Measurements from ENCODE around the gene ADAMTSL1. TPM values are rescaled to one million over a fixed set of nuclear protein-coding genes. Genes with fewer than 3 reads are reported as not detected.

The ADAMTSL1 gene
- total RNA-seq, 6 donors from 2014 or later = 0.44 to 6.4 (median 2.3) TPM; not detected in 1

DNA sequence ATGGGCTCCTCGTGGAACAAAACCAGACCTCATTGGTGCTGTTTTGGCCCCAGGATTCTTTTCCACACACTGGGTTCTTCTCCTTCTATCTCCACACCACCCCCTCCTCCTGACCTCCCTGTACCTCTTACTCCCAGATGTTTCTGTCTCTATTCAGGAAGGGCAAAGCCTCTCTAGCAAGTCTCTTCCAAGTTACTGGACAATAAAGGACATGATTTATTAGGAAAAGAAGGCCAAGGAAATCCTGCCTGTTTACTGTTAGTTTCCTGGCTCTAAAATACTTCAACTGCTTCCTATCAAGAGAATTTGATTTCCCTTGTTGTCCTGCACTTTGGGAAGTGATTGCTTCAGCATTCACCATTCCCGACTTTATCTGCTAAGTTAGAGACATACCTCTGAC lies 297.1 kb downstream of the ADAMTSL1 start:
- ATAC-seq (ENCODE audit: low FRiP score in 2 of 2) (no peak), DNase-seq (no peak)
- Histone ChIP-seq H3K27ac (no peak overlapping the region), H3K9me3 (no peaks in the 10 kb centered on the region), H3K27me3 (no peaks in the 10 kb centered on the region), H3K4me3 (no peak overlapping the region), H3K36me3 (no peaks in the 10 kb centered on the region), H3K4me1 (peaks cover 0 to 3% (median 0%) of the 10 kb centered on the region in 4 donors)
- WGBS, 2 donors = 50 to 62% methylated on average over 2 of the region's 2 CpGs
- TF ChIP-seq EP300 (IDR thresholded peaks at IDR 0.05) (no peak), POLR2A (IDR thresholded peaks at IDR 0.05) (no peak), POLR2AphosphoS5 (IDR thresholded peaks at IDR 0.05) (no peak)
- TF ChIP-seq, protein P1, sequence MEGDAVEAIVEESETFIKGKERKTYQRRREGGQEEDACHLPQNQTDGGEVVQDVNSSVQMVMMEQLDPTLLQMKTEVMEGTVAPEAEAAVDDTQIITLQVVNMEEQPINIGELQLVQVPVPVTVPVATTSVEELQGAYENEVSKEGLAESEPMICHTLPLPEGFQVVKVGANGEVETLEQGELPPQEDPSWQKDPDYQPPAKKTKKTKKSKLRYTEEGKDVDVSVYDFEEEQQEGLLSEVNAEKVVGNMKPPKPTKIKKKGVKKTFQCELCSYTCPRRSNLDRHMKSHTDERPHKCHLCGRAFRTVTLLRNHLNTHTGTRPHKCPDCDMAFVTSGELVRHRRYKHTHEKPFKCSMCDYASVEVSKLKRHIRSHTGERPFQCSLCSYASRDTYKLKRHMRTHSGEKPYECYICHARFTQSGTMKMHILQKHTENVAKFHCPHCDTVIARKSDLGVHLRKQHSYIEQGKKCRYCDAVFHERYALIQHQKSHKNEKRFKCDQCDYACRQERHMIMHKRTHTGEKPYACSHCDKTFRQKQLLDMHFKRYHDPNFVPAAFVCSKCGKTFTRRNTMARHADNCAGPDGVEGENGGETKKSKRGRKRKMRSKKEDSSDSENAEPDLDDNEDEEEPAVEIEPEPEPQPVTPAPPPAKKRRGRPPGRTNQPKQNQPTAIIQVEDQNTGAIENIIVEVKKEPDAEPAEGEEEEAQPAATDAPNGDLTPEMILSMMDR (IDR thresholded peaks at IDR 0.05) = no peak

DNA sequence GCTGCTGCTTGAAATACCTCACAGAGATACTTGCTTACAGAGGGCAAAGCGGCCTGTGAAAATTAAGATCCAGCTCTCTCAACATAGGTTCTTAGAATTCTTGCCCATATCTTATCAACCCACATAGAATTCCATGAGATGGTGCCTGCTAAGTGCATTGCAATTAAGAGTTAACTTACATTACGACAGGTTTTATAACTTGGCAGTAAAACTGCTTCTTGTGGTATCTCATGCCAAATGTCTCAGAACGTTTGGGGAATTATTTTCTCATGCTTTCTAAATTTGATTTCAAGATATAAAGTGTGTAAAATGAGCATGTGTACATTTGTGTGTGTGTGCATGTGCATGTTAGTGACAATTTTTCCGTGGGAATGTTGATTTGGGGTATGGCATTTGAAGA lies 297.8 kb downstream of the ADAMTSL1 start:
- Histone ChIP-seq H3K36me3 (no peaks in the 10 kb centered on the region), H3K27ac (no peak overlapping the region), H3K9me3 (no peaks in the 10 kb centered on the region), H3K27me3 (no peaks in the 10 kb centered on the region), H3K4me1 (peaks cover 0 to 3% (median 0%) of the 10 kb centered on the region in 4 donors), H3K4me3 (no peak overlapping the region)
- ATAC-seq (ENCODE audit: low FRiP score in 2 of 2) (no peak), DNase-seq (no peak)
- no peak for TF ChIP-seq EP300 (IDR thresholded peaks at IDR 0.05)
- no peak for TF ChIP-seq POLR2AphosphoS5 (IDR thresholded peaks at IDR 0.05)
- no peak for TF ChIP-seq POLR2A (IDR thresholded peaks at IDR 0.05)
- TF ChIP-seq, protein P1 (IDR thresholded peaks at IDR 0.05) = no peak
- WGBS, 2 donors = 48 to 59% methylated on average over 4 of the region's 4 CpGs

DNA sequence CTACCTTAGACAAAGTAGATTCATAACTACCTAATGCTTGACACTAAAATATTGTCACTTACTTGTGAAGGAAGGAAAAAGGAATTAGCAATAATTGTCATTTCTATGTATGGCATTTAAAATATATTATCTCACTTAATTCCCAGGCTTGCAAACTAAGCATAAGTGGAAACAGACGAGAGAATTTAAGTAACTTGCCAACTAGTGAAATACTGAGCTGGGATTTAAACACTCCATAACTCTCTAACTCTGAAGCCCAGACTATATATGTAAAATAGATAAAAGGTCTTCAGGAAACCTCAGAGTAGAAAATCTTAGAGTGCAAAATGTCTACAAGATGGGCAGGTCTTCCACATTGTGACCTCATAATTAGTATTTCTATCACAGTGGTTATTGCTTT lies 301.3 kb downstream of the ADAMTSL1 start:
- Histone ChIP-seq H3K27me3 (no peaks in the 10 kb centered on the region), H3K4me3 (no peak overlapping the region), H3K27ac (no peak overlapping the region), H3K4me1 (peaks cover 0 to 3% (median 0%) of the 10 kb centered on the region in 4 donors), H3K9me3 (no peaks in the 10 kb centered on the region), H3K36me3 (no peaks in the 10 kb centered on the region)
- 84 to 89% methylated on average over 1 of the region's 1 CpG for WGBS, 2 donors
- TF ChIP-seq, protein P1 (IDR thresholded peaks at IDR 0.05) = no peak
- TF ChIP-seq POLR2AphosphoS5 (IDR thresholded peaks at IDR 0.05) = no peak
- ATAC-seq (ENCODE audit: low FRiP score in 2 of 2) (no peak), DNase-seq (no peak)

DNA sequence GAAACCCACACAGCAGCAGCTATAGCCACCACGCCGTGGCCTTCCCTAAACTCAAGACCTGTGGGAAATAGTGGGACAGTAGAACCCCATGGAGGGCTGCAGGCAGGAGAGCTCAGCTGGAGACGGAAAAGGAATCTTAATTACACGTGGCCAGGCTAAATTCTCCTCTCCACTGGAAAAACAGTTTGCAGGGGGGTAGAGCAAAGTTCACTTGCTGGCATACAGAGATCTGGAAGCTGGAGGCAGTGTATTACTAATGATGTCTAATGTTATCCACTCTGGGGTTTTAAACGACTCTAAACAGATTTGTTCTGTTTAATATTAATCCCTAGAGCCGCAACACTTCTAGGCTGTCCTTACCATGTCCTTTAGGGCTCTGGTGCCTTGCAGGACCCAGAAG lies 302.0 kb downstream of the ADAMTSL1 start:
- ATAC-seq (ENCODE audit: low FRiP score in 2 of 2) (no peak), DNase-seq (no peak)
- TF ChIP-seq POLR2A (IDR thresholded peaks at IDR 0.05) (no peak), POLR2AphosphoS5 (IDR thresholded peaks at IDR 0.05) (no peak), EP300 (IDR thresholded peaks at IDR 0.05) (no peak)
- TF ChIP-seq, protein P1 (IDR thresholded peaks at IDR 0.05) = no peak
- no peaks in the 10 kb centered on the region for H3K27me3 ChIP-seq
- no peak overlapping the region for H3K4me3 ChIP-seq
- H3K27ac ChIP-seq = no peak overlapping the region
- H3K36me3 ChIP-seq = no peaks in the 10 kb centered on the region
- WGBS, 2 donors = 81 to 85% methylated on average over 6 of the region's 6 CpGs
- H3K4me1 ChIP-seq = peaks cover 0 to 3% (median 0%) of the 10 kb centered on the region in 4 donors
- H3K9me3 ChIP-seq = no peaks in the 10 kb centered on the region
